K562 (cell line): ENCODE results near the gene TMCO2. TPM values are rescaled to one million over a fixed set of nuclear protein-coding genes. Genes with fewer than 3 reads are reported as not detected.

Experiments used
- ATAC-seq: fragments of 200-7000 bp; cut with Tn5 transposase; 3 replicates; pipeline ENCODE4 v1.9.1; 2020; ENCODE audit warnings: moderate library complexity
- BruUV-seq: library from RNA; stranded (reverse); fragments of 400-500 nt; replicated peaks from 2 replicates; lab custom pipeline; 2021; lab: Mats Ljungman, UMichigan
- CTCF ChIA-PET: fragments of 300-600 bp; formaldehyde crosslinking; extraction: SDS; loops from one replicate; lab custom pipeline; 2021; ENCODE audit warnings: low intra/inter-chr PET ratio; lab: Yijun Ruan, JAX
- POLR2A ChIA-PET: fragments of 300-600, 350-650 bp; sonication (Branson Sonifier 250); formaldehyde crosslinking; extraction: SDS; loops from one replicate; lab custom pipeline; 2021; ENCODE audit warnings: antibody characterized with exemption, inconsistent platforms; lab: Yijun Ruan, JAX
- DNase-seq, 4 experiments: peaks; one replicate each; pipeline versions ENCODE4 v3.0.0 to v3.0.0-alpha.2; 2011 to 2018; ENCODE audit warnings: low spot score in 3 of 4, mixed read lengths in 3 of 4; ENCODE audit errors: extremely low read depth in 1 of 4
- FAIRE-seq: peaks from 2 replicates; lab custom pipeline; 2011; peaks lifted over from hg19 to GRCh38; lab: Jason Lieb, UNC
- H2AFZ ChIP-seq: 2 replicates; pipeline ENCODE4 v1.6.0; 2011; ENCODE audit warnings: low read depth, low read length, control low read depth, inconsistent platforms
- H3K27ac ChIP-seq: fragments of 200-600 bp; 3 replicates; pipeline ENCODE4 v1.8.0; 2011; ENCODE audit warnings: low read depth, mild to moderate bottlenecking, control low read depth, inconsistent platforms, low read length, moderate library complexity, mixed read lengths; ENCODE audit errors: extremely low read depth
- H3K27me3 ChIP-seq, 2 experiments: fragments of 300-600 bp in 1 of 2; 2 replicates in 1 of 2; 3 replicates in 1 of 2; pipeline versions ENCODE4 v1.6.0 to v1.8.0; 2011; ENCODE audit warnings: inconsistent platforms in 2 of 2, low read length in 2 of 2, mild to moderate bottlenecking in 1 of 2, mixed read lengths in 1 of 2, moderate library complexity in 1 of 2; ENCODE audit not compliant: control insufficient read depth in 2 of 2, insufficient read depth in 2 of 2
- H3K36me3 ChIP-seq: fragments of 300-600 bp; 3 replicates; pipeline ENCODE4 v1.8.0; 2011; ENCODE audit warnings: mild to moderate bottlenecking, low read length, inconsistent platforms; ENCODE audit not compliant: control insufficient read depth, insufficient read depth
- H3K4me1 ChIP-seq, 2 experiments: fragments of 200-600 bp in 1 of 2; replicated peaks in 1 of 2; 2 replicates in 1 of 2; 3 replicates in 1 of 2; pipeline versions ENCODE4 v1.5.1 to v1.8.0; 2011; ENCODE audit warnings: inconsistent platforms in 2 of 2, low read length in 2 of 2, mild to moderate bottlenecking in 1 of 2, mixed read lengths in 1 of 2, moderate library complexity in 1 of 2; ENCODE audit not compliant: control insufficient read depth in 2 of 2, insufficient read depth in 2 of 2
- H3K4me2 ChIP-seq: 2 replicates; pipeline ENCODE4 v1.6.1; 2011; ENCODE audit warnings: low read length, control low read depth, inconsistent platforms, mixed read lengths; ENCODE audit not compliant: insufficient read depth
- H3K4me3 ChIP-seq: fragments of 200-600 bp; sonication (generic), shearing (Covaris generic); 2 replicates; pipeline ENCODE4 v1.5.1; 2016; ENCODE audit warnings: control low read depth, inconsistent platforms
- H3K79me2 ChIP-seq: fragments of 200-600 bp; 3 replicates; pipeline ENCODE4 v1.8.0; 2011; ENCODE audit warnings: low read length, inconsistent platforms; ENCODE audit not compliant: control insufficient read depth, insufficient read depth
- H3K9ac ChIP-seq, 2 experiments: 2 replicates each; pipeline versions ENCODE4 v1.6.0 to v1.6.1; 2011; ENCODE audit warnings: low read depth in 2 of 2, low read length in 2 of 2, control low read depth in 1 of 2, inconsistent platforms in 1 of 2, mild to moderate bottlenecking in 1 of 2, mixed read lengths in 1 of 2; ENCODE audit not compliant: insufficient read depth in 1 of 2
- H3K9me1 ChIP-seq: one replicate; pipeline ENCODE4 v1.6.0; 2011; ENCODE audit warnings: inconsistent platforms, mild to moderate bottlenecking, low read length, moderate library complexity; ENCODE audit not compliant: control insufficient read depth, insufficient read depth
- H3K9me3 ChIP-seq: replicated peaks from 2 replicates; pipeline ENCODE4 v1.5.1; 2011; ENCODE audit warnings: low read depth, low read length, inconsistent platforms; ENCODE audit not compliant: control insufficient read depth, insufficient read depth
- H4K20me1 ChIP-seq: replicated peaks from 2 replicates; pipeline ENCODE4 v1.6.1; 2011; ENCODE audit warnings: low read length, inconsistent platforms, mixed read lengths; ENCODE audit not compliant: control insufficient read depth, insufficient read depth
- ATF3 ChIP-seq, 2 experiments: fragments of 450-650 bp in 1 of 2; sonication (generic) in 1 of 2; formaldehyde crosslinking in 1 of 2; IDR thresholded peaks in 1 of 2; conservative IDR thresholded peaks in 1 of 2; 2 replicates each; pipeline versions ENCODE4 v1.6.1 to v1.8.1; 2016 to 2023; ENCODE audit warnings: mild to moderate bottlenecking in 2 of 2, moderate library complexity in 2 of 2, inconsistent platforms in 1 of 2, missing genetic modification reagents in 1 of 2
- ATF7 ChIP-seq: fragments of 450-650 bp; IDR thresholded peaks from 2 replicates; pipeline ENCODE4 v1.7.1; 2014; ENCODE audit warnings: mild to moderate bottlenecking, moderate library complexity
- DLX4 ChIP-seq: fragments of 250-450 bp; sonication (Bioruptor Pico); IDR thresholded peaks from 2 replicates; pipeline ENCODE4 v1.6.1; 2021; ENCODE audit warnings: mild to moderate bottlenecking
- FOXP4 ChIP-seq: sonication (generic); formaldehyde crosslinking; IDR thresholded peaks from 2 replicates; pipeline ENCODE4 v1.8.0; 2022; ENCODE audit warnings: mild to moderate bottlenecking, missing genetic modification reagents, borderline replicate concordance
- NCOA4 ChIP-seq: fragments of 450-650 bp; IDR thresholded peaks from 2 replicates; pipeline ENCODE4 v1.6.1; 2018; ENCODE audit warnings: mild to moderate bottlenecking; ENCODE audit not compliant: partially characterized antibody
- POU5F1 ChIP-seq: fragments of 150-350 bp; IDR thresholded peaks from 2 replicates; pipeline ENCODE4 v1.6.1; 2014; ENCODE audit warnings: borderline replicate concordance, low read length, low read depth, mild to moderate bottlenecking; ENCODE audit not compliant: partially characterized antibody
- RERE ChIP-seq: sonication (generic); formaldehyde crosslinking; IDR thresholded peaks from 2 replicates; pipeline ENCODE4 v1.8.0; 2023; ENCODE audit warnings: missing genetic modification reagents, mild to moderate bottlenecking, borderline replicate concordance
- SIN3B ChIP-seq: fragments of 450-650 bp; IDR thresholded peaks from 2 replicates; pipeline ENCODE4 v1.6.1; 2017; ENCODE audit warnings: low read depth, mild to moderate bottlenecking, moderate library complexity
- ZNF668 ChIP-seq: fragments of 250-450 bp; sonication (Bioruptor Pico); IDR thresholded peaks from 2 replicates; pipeline ENCODE4 v1.8.0; 2022; ENCODE audit warnings: mild to moderate bottlenecking, inconsistent platforms
- WGBS: fragments of 100-300 bp; shearing (Covaris generic); methylation state at CpG from one replicate; pipeline ENCODE4 v1.1.6; 2016; ENCODE audit warnings: low coverage, mixed read lengths; ENCODE audit not compliant: insufficient coverage; ENCODE audit errors: missing lambda C conversion rate; 5-methylcytosine and 5-hydroxymethylcytosine counted together
- in situ Hi-C: fragments of 300-500 bp; cut with MboI; formaldehyde crosslinking; loops from 4 replicates; pipeline ENCODE4 v1.15.0; 2018; ENCODE audit warnings: inconsistent platforms, mixed read lengths
- intact Hi-C: fragments of 100-400 bp; cut with micrococcal nuclease; formaldehyde crosslinking; loops from 2 replicates; pipeline ENCODE4 v1.14.2; 2022
- polyA plus RNA-seq, 8 experiments: library from polyadenylated mRNA; depleted of rRNA in 4 of 8; stranded (reverse) in 5 of 8; unstranded in 3 of 8; fragments of >200 nt; fragmentation: Nextera tagmentation in 2 of 8; fragmentation: Illumina TruSeq in 1 of 8; extraction: Ambion mirVana in 2 of 8; extraction: Trizol in 1 of 8; gene quantifications; 2 replicates each; pipeline versions ENCODE4 v1.2.1 to v1.2.3, GENCODE V29; 2011 to 2014; ENCODE audit warnings: inconsistent platforms in 1 of 8, missing spikeins in 1 of 8
- total RNA-seq, 7 experiments: library from RNA; depleted of rRNA in 6 of 7; stranded (reverse); fragments of >200 nt in 6 of 7; fragmentation: Illumina TruSeq in 2 of 7; extraction: Trizol in 2 of 7; gene quantifications; 2 replicates each; pipeline versions ENCODE4 v1.2.1 to v1.2.3, GENCODE V29; 2011 to 2021; ENCODE audit warnings: low replicate concordance in 1 of 7

Gene TMCO2
- total and polyA plus RNA-seq, 9 of the 15 experiments (the other 6 are each of a cell fraction or from before 2014, with no cell fraction given) = not detected

- intact Hi-C loops = no loop called here
- no peak overlapping the region for H3K9ac ChIP-seq
Measured at GRCh38 chr1:40204856-40205255, 42.9 kb upstream of the TMCO2 start.

More at GRCh38 chr1:40204856-40205255, 42.9 kb upstream of the TMCO2 start:
- ATAC-seq = no peak
- in situ Hi-C loops = no loop called here
- H3K79me2 ChIP-seq = peaks cover 35% of the 10 kb centered on the region
- no peaks in the 10 kb centered on the region for H3K4me1 ChIP-seq
- no peak for FAIRE-seq
- no TSS peak for BruUV-seq
- H3K4me2 ChIP-seq = no peak overlapping the region
- no peaks in the 10 kb centered on the region for H3K9me1 ChIP-seq
- POLR2A ChIA-PET = no interaction called here
- TF ChIP-seq POU5F1 (no peak), ZNF668 (no peak), RERE (CRISPR knock-in tag) (no peak), FOXP4 (no peak), ATF3 (IDR thresholded peaks at IDR 0.05) (peak; percentile 70; the same call in 1 of the 2 replicates), ATF3 (CRISPR knock-in tag; conservative IDR thresholded peaks at IDR 0.05) (no peak), ATF7 (no peak), SIN3B (no peak), NCOA4 (no peak), DLX4 (CRISPR knock-in tag) (no peak)
- TF ChIP-seq, all 486 proteins: peak for 1
- Histone ChIP-seq H3K27ac (no peak overlapping the region), H4K20me1 (no peaks in the 10 kb centered on the region), H3K36me3 (peaks cover 74% of the 10 kb centered on the region), H2AFZ (no peak overlapping the region), H3K4me3 (no peak overlapping the region), H3K9me3 (no peaks in the 10 kb centered on the region), H3K27me3 (no peaks in the 10 kb centered on the region)
- no peak for DNase-seq
- 95% methylated on average over 4 of the region's 4 CpGs for WGBS
- CTCF ChIA-PET = no interaction called here
